HepG2 (cell line): ENCODE data around the gene ERF. TPM values are rescaled to one million over a fixed set of nuclear protein-coding genes. Genes with fewer than 3 reads are reported as not detected.

Experiments
- GTF2F1 ChIP-seq: fragments of 150-350 bp; IDR thresholded peaks from 2 replicates; pipeline ENCODE4 v1.6.1; 2014; ENCODE audit warnings: low read length
- THAP11 ChIP-seq: IDR thresholded peaks from 2 replicates; pipeline ENCODE4 v1.6.1; 2016; ENCODE audit warnings: missing biosample characterization, missing genetic modification reagents
- ZFP62 ChIP-seq: sonication (generic); formaldehyde crosslinking; IDR thresholded peaks from 2 replicates; pipeline ENCODE4 v1.4.0; 2020; ENCODE audit warnings: missing genetic modification reagents
- polyA plus RNA-seq, 8 experiments: library from polyadenylated mRNA; depleted of rRNA in 3 of 8; stranded (reverse) in 7 of 8; unstranded in 1 of 8; fragments of >200 nt; fragmentation: Illumina TruSeq in 4 of 8; extraction: Trizol in 4 of 8; gene quantifications; 2 replicates each; pipeline versions ENCODE4 v1.2.1 to v1.2.3, GENCODE V29; 2011 to 2016; ENCODE audit warnings: low read depth in 4 of 8, missing spikeins in 1 of 8, mixed read lengths in 1 of 8; ENCODE audit not compliant: insufficient read depth in 1 of 8
- total RNA-seq, 5 experiments: library from RNA; depleted of rRNA; stranded (reverse); fragments of >200 nt; fragmentation: Illumina TruSeq; extraction: Trizol; gene quantifications; 2 replicates each; pipeline ENCODE4 v1.2.3, GENCODE V29; 2016; ENCODE audit warnings: low read depth in 1 of 5
- TF ChIP-seq, protein P1 (sequence below): IDR thresholded peaks from 2 replicates; pipeline ENCODE4 v1.6.1; 2016; ENCODE audit warnings: low read depth
- TF ChIP-seq, protein P2 (sequence below): IDR thresholded peaks from 2 replicates; pipeline ENCODE4 v1.6.1; 2016; ENCODE audit warnings: low read depth, control low read depth
- TF ChIP-seq, protein P3 (sequence below): IDR thresholded peaks from 2 replicates; pipeline ENCODE4 v1.6.1; 2012; ENCODE audit warnings: low read length, improper control_type of control experiment

The ERF gene
- total and polyA plus RNA-seq, 2 of the 13 experiments (the other 11 are each of a cell fraction or from before 2014, with no cell fraction given), result 67.1 to 69.9 TPM

DNA sequence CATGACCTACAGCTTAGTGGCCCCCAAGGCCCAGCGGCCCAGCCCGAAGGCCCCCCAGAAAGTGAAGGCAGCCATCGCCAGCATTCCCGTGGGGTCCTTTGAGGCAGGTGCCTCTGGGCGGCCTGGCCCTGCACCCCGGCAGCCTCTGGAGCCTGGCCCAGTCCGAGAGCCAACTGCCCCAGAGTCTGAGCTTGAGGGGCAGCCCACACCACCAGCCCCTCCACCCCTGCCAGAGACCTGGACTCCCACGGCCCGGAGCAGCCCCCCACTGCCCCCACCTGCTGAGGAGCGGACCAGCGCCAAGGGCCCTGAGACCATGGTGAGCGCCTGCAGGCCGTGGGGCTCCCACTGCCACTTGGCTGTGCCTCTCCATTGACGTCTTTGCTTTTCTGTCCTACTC lies 38.0 kb upstream of the ERF start (continued):
- TF ChIP-seq, protein P1, sequence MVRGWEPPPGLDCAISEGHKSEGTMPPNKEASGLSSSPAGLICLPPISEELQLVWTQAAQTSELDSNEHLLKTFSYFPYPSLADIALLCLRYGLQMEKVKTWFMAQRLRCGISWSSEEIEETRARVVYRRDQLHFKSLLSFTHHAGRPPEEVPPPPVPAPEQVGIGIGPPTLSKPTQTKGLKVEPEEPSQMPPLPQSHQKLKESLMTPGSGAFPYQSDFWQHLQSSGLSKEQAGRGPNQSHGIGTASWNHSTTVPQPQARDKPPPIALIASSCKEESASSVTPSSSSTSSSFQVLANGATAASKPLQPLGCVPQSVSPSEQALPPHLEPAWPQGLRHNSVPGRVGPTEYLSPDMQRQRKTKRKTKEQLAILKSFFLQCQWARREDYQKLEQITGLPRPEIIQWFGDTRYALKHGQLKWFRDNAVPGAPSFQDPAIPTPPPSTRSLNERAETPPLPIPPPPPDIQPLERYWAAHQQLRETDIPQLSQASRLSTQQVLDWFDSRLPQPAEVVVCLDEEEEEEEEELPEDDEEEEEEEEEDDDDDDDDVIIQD, result no peak
- TF ChIP-seq ZFP62 (CRISPR knock-in tag) (no peak), THAP11 (CRISPR knock-in tag) (no peak), GTF2F1 (no peak)
- TF ChIP-seq, protein P2, sequence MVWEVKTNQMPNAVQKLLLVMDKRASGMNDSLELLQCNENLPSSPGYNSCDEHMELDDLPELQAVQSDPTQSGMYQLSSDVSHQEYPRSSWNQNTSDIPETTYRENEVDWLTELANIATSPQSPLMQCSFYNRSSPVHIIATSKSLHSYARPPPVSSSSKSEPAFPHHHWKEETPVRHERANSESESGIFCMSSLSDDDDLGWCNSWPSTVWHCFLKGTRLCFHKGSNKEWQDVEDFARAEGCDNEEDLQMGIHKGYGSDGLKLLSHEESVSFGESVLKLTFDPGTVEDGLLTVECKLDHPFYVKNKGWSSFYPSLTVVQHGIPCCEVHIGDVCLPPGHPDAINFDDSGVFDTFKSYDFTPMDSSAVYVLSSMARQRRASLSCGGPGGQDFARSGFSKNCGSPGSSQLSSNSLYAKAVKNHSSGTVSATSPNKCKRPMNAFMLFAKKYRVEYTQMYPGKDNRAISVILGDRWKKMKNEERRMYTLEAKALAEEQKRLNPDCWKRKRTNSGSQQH (CRISPR knock-in tag), result no peak
- TF ChIP-seq, protein P3, sequence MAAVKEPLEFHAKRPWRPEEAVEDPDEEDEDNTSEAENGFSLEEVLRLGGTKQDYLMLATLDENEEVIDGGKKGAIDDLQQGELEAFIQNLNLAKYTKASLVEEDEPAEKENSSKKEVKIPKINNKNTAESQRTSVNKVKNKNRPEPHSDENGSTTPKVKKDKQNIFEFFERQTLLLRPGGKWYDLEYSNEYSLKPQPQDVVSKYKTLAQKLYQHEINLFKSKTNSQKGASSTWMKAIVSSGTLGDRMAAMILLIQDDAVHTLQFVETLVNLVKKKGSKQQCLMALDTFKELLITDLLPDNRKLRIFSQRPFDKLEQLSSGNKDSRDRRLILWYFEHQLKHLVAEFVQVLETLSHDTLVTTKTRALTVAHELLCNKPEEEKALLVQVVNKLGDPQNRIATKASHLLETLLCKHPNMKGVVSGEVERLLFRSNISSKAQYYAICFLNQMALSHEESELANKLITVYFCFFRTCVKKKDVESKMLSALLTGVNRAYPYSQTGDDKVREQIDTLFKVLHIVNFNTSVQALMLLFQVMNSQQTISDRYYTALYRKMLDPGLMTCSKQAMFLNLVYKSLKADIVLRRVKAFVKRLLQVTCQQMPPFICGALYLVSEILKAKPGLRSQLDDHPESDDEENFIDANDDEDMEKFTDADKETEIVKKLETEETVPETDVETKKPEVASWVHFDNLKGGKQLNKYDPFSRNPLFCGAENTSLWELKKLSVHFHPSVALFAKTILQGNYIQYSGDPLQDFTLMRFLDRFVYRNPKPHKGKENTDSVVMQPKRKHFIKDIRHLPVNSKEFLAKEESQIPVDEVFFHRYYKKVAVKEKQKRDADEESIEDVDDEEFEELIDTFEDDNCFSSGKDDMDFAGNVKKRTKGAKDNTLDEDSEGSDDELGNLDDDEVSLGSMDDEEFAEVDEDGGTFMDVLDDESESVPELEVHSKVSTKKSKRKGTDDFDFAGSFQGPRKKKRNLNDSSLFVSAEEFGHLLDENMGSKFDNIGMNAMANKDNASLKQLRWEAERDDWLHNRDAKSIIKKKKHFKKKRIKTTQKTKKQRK, result no peak
